ENCODE measurements around the gene AGPAT1. TPM values are rescaled to one million over a fixed set of nuclear protein-coding genes. Genes with fewer than 3 reads are reported as not detected.

The AGPAT1 gene
- total RNA-seq, 2 donors from 2014 or later: 29.6 to 30.4 TPM

GRCh38 chr6:32178547-32179440 is 2.9 kb upstream of the AGPAT1 start:
- Mint-ChIP-seq H3K4me1 (ENCODE audit: low read depth) (peaks cover 73% of the 10 kb centered on the region), H3K4me3 (peak overlapping the region; percentile 93 to 98), H3K9me3 (no peaks in the 10 kb centered on the region), H3K27ac (peak overlapping the region; percentile 91), H3K36me3 (ENCODE audit: insufficient read depth in 2 of 2) (peaks cover 13% of the 10 kb centered on the region in 2 donors), H3K27me3 (ENCODE audit: low read depth) (no peaks in the 10 kb centered on the region)
- ATAC-seq (replicated peaks in 1 of 2) (no peak), DNase-seq (no peak)

- Mint-ChIP-seq H3K4me1 (ENCODE audit: low read depth) (peaks cover 81% of the 10 kb centered on the region), H3K9me3 (no peaks in the 10 kb centered on the region)
- peak; percentile 90 to 95 for DNase-seq
These were observed 2.1 kb upstream of the AGPAT1 start, which contains the start of gene RNF5 for GRCh38 chr6:32177788-32178546. Gene RNF5, plus strand, starts transcription at chr6:32178405. Its CDS starts 107 bp downstream, at chr6:32178512.

DNA sequence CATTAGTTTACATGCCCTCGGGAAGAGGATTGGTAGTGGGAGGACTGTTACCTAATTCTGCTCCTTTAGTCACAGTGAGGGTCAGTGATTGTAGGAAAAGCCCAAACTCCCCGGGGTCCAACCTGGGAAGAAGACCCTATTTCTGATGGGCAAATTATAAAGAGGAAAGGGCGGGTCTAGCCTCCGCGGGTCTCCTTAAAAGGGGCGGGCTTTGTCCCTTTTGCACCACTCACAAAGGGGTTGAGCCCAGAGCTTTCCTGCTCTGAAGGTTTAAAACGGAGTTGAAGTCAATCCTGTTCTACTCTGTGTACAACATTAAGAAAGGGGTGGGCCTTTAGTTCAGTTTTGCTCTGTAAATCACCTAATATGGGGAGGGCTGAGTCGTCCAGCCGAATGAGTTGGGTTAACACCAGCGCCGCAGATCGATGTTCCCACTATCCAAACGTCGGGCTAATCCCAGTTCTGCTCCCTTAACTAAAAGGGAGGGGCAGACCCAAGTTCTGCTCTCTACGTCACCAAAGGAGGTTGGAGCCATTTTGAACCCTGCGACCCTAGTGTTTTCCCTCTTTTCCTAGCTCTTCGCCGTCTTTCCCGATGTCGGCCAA is 1.4 kb upstream of the AGPAT1 start:
- Mint-ChIP-seq H3K27ac (peak overlapping the region; percentile 91), H3K4me3 (peak overlapping the region; percentile 93 to 98), H3K4me1 (ENCODE audit: low read depth) (peaks cover 85% of the 10 kb centered on the region), H3K36me3 (ENCODE audit: insufficient read depth in 2 of 2) (peaks cover 13% of the 10 kb centered on the region in 2 donors), H3K27me3 (ENCODE audit: low read depth) (no peaks in the 10 kb centered on the region), H3K9me3 (no peaks in the 10 kb centered on the region)
- DNase-seq (peak; percentile 48 to 54), ATAC-seq (replicated peaks in 1 of 2) (no peak)

More at GRCh38 chr6:32177788-32178546, 2.1 kb upstream of the AGPAT1 start, which contains the start of gene RNF5:
- peaks cover 13% of the 10 kb centered on the region in 2 donors for H3K36me3 Mint-ChIP-seq (ENCODE audit: insufficient read depth in 2 of 2)
- peak within 1 kb of the TSS; percentile 93 to 98 for H3K4me3 Mint-ChIP-seq
- peak within 1 kb of the TSS; percentile 91 for H3K27ac Mint-ChIP-seq
- no peaks in the 10 kb centered on the region for H3K27me3 Mint-ChIP-seq (ENCODE audit: low read depth)
- peak; percentile 86 to 88 for ATAC-seq (replicated peaks in 1 of 2)

DNA sequence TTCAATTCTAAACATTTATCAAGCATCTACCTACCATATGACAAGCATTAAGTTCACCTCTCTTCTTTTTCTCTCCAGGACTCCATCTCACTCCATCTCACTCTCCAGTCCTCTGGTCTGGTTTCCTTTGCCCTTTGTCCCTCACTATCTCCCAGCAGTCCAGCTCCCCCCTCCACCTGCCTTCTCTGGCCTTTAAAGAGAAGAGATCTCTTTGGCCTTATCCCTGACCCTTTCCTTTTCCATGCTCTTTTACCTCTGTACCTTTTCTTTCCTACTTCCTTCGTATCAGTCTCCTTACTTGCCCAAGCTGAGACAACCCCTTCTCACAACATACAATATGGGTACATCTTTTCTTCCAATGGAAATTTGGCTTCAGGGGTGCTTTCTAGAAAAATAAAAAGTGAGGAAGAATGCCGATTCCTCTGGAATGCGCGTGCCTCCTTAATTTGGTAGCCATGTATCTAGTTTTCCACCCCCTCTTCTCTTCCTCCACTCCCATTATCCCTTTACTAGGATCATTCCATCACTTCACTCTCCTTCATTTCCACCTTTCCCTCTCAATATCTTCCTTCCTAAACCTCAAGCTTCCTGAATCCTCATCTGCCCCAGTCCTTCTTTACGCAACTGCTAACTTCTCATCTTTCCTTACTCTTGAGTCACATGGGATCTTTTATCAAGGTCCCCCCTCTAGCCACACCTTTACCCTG is 745 bp upstream of the AGPAT1 start:
- Mint-ChIP-seq H3K4me1 (ENCODE audit: low read depth) (peaks cover 84% of the 10 kb centered on the region), H3K27ac (peak overlapping the region; percentile 91), H3K27me3 (ENCODE audit: low read depth) (no peaks in the 10 kb centered on the region), H3K36me3 (ENCODE audit: insufficient read depth in 2 of 2) (peaks cover 13% of the 10 kb centered on the region in 2 donors), H3K9me3 (no peaks in the 10 kb centered on the region), H3K4me3 (peak overlapping the region; percentile 93 to 98)
- DNase-seq (no peak), ATAC-seq (replicated peaks in 1 of 2) (no peak)

GRCh38 chr6:32175322-32175710 is 568 bp downstream of the AGPAT1 start:
- Mint-ChIP-seq H3K27me3 (ENCODE audit: low read depth) (no peaks in the 10 kb centered on the region), H3K9me3 (no peaks in the 10 kb centered on the region), H3K36me3 (ENCODE audit: insufficient read depth in 2 of 2) (peaks cover 6 to 10% of the 10 kb centered on the region in 2 donors), H3K4me3 (peak overlapping the region; percentile 93 to 98), H3K27ac (peak overlapping the region; percentile 89), H3K4me1 (ENCODE audit: low read depth) (peaks cover 75% of the 10 kb centered on the region)
- no peak for ATAC-seq (replicated peaks in 1 of 2)
- DNase-seq: no peak

GRCh38 chr6:32174416-32174815 is 1.5 kb downstream of the AGPAT1 start:
- no peak for DNase-seq
- Mint-ChIP-seq H3K27ac (peak overlapping the region; percentile 31), H3K9me3 (no peaks in the 10 kb centered on the region), H3K4me3 (peak overlapping the region; percentile 23 to 63), H3K4me1 (ENCODE audit: low read depth) (peaks cover 66% of the 10 kb centered on the region), H3K27me3 (ENCODE audit: low read depth) (no peaks in the 10 kb centered on the region), H3K36me3 (ENCODE audit: insufficient read depth in 2 of 2) (peaks cover 6 to 9% of the 10 kb centered on the region in 2 donors)
- ATAC-seq (replicated peaks in 1 of 2): no peak

- H3K27me3 Mint-ChIP-seq (ENCODE audit: low read depth): no peaks in the 10 kb centered on the region
- H3K4me1 Mint-ChIP-seq (ENCODE audit: low read depth): peaks cover 54% of the 10 kb centered on the region
- DNase-seq: no peak
- no peaks in the 10 kb centered on the region for H3K9me3 Mint-ChIP-seq
- ATAC-seq (replicated peaks in 1 of 2): no peak
- H3K36me3 Mint-ChIP-seq (ENCODE audit: insufficient read depth in 2 of 2): peaks cover 0 to 2% of the 10 kb centered on the region in 2 donors
- H3K4me3 Mint-ChIP-seq: no peak overlapping the region
- H3K27ac Mint-ChIP-seq: no peak overlapping the region
These were observed 2.7 kb downstream of the AGPAT1 start for GRCh38 chr6:32173051-32173727.

- Mint-ChIP-seq H3K4me3 (no peak overlapping the region), H3K27me3 (ENCODE audit: low read depth) (no peaks in the 10 kb centered on the region), H3K4me1 (ENCODE audit: low read depth) (peaks cover 40% of the 10 kb centered on the region), H3K27ac (no peak overlapping the region), H3K9me3 (no peaks in the 10 kb centered on the region), H3K36me3 (ENCODE audit: insufficient read depth in 2 of 2) (peaks cover 0 to 1% of the 10 kb centered on the region in 2 donors)
- ATAC-seq (replicated peaks in 1 of 2) (no peak), DNase-seq (no peak)
These were observed 4.7 kb downstream of the AGPAT1 start for GRCh38 chr6:32171234-32171633.

- Mint-ChIP-seq H3K27me3 (ENCODE audit: low read depth) (no peaks in the 10 kb centered on the region), H3K4me1 (ENCODE audit: low read depth) (peaks cover 35% of the 10 kb centered on the region), H3K4me3 (no peak overlapping the region), H3K9me3 (no peaks in the 10 kb centered on the region), H3K27ac (no peak overlapping the region), H3K36me3 (ENCODE audit: insufficient read depth in 2 of 2) (peaks cover 0 to 1% of the 10 kb centered on the region in 2 donors)
- no peak for ATAC-seq (replicated peaks in 1 of 2)
- DNase-seq: no peak
These were observed 5.6 kb downstream of the AGPAT1 start for GRCh38 chr6:32170294-32170693.

GRCh38 chr6:32168807-32169591 is 6.9 kb downstream of the AGPAT1 start:
- peaks cover 0 to 2% of the 10 kb centered on the region in 2 donors for H3K36me3 Mint-ChIP-seq (ENCODE audit: insufficient read depth in 2 of 2)
- no peaks in the 10 kb centered on the region for H3K9me3 Mint-ChIP-seq
- H3K27me3 Mint-ChIP-seq (ENCODE audit: low read depth): no peaks in the 10 kb centered on the region
- H3K4me3 Mint-ChIP-seq: no peak overlapping the region
- DNase-seq (no peak), ATAC-seq (replicated peaks in 1 of 2) (no peak)
- H3K4me1 Mint-ChIP-seq (ENCODE audit: low read depth): peaks cover 22% of the 10 kb centered on the region
- no peak overlapping the region for H3K27ac Mint-ChIP-seq

DNA sequence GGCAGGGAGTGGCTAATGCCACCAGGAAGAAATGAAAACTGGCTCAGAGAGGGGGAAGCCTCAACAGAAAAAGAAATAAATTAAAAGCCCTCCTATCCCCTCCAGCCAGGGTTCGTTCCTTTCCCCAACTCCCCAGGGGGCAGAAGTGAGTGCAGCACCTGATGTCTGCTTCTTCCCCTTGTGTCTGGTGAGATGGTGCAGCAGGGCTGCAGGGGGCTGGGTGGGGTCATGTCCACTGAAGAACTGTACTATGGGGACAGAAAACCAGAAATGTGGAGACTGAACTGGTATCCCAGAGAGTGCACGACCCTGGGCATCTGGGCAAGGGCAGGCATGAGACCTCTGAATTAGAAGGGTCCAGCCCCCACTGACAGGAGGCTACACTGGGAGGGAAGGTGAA is 7.5 kb downstream of the AGPAT1 start:
- no peak for DNase-seq
- no peak overlapping the region for H3K4me3 Mint-ChIP-seq
- peaks cover 15% of the 10 kb centered on the region for H3K4me1 Mint-ChIP-seq (ENCODE audit: low read depth)
- peaks cover under 1 to 2% of the 10 kb centered on the region in 2 donors for H3K36me3 Mint-ChIP-seq (ENCODE audit: insufficient read depth in 2 of 2)
- ATAC-seq (replicated peaks in 1 of 2): no peak
- no peak overlapping the region for H3K27ac Mint-ChIP-seq
- no peaks in the 10 kb centered on the region for H3K27me3 Mint-ChIP-seq (ENCODE audit: low read depth)
- no peaks in the 10 kb centered on the region for H3K9me3 Mint-ChIP-seq
